CD4-positive, alpha-beta T cell treated with Interleukin-21 for 1 hour (primary cell): ENCODE measurements around the gene KNDC1.
"Not testable (repeated sequence)": the region's sequence is repeated elsewhere in the genome, so short reads cannot be mapped to it uniquely, and the experiment has no call there.

Source experiments
- DNase-seq: peaks from one replicate; pipeline ENCODE4 v3.0.0-alpha.2; 2020

The KNDC1 gene

GRCh38 chr10:133159950-133160825 is at the start of gene KNDC1:
KNDC1 (plus strand) TSS chr10:133160219; CDS start chr10:133160468, 249 bp downstream.
- peak; percentile 8 for DNase-seq

- DNase-seq, result no peak
Measured at GRCh38 chr10:133110609-133111275, 49.3 kb upstream of the KNDC1 start.

DNA sequence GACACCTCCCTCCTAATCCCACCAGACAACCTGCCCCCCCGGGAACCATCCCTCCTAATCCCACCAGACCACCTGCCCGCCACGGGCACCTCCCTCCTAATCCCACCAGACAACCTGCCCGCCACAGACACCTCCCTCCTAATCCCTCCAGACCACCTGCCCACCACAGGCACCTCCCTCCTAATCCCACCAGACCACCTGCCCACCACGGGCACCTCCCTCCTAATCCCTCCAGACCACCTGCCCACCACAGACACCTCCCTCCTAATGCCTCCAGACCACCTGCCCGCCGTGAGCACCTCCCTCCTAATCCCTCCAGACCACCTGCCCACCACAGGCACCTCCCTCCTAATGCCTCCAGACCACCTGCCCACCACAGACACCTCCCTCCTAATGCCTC is 48.4 kb upstream of the KNDC1 start:
- DNase-seq, result not testable (repeated sequence)

GRCh38 chr10:133113146-133113830 is 46.7 kb upstream of the KNDC1 start:
- no peak for DNase-seq

- DNase-seq, result no peak
Measured at GRCh38 chr10:133113847-133114246, 46.2 kb upstream of the KNDC1 start.

DNA sequence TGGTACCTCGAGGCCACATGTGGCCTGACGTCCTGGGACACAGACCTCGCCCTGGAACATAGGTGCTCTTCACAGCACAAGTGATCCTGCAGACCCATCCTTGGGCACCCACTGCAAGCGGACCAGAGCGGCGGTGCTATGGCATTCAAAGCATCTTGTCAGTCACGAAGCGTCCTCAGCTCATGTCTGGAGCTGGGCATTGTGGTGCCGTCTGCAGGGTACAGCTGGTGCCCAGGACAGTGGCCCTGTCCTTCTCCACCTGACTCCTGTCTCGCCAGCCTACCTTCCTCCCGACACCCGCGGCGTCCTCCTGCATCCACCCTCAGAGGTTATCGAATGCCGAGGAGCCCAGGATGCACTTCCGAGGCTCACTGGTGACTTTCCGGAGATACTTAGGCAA is 45.8 kb upstream of the KNDC1 start:
- DNase-seq, result no peak

DNA sequence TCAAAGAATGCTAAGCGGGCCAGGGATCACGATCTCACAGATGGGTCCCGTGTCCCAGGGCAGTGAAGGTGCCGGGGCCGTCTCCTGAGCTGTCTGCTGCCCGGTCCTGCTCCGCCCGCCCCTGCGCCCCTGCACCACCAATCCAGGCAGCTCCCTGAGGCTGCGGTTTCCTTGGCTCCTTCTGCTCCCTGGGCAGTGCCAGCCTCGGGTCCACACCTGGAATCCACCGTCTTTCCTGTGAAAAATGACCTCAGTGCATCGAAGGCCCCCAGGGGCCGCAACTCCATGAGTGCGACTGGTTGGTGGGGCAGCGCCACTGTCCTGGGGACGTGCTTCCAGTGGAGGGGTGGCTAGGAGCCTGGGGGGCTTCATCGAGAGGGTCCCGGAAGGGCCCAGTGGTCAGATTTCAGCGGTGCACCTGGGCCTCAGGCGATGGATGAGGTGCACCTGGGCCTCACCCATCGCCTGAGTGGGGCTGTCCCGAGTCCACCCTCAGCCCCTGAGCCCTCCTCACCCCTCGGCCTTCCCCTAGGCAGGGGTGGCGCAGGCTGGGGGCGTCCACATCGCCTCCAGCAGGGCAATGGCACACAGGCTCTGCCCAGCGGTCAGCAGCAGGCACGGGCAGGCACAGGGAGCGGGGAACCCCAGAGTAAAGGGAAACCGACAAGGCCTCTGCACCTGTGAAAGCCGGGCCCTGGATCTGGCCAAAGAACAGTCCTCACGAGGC is 45.1 kb upstream of the KNDC1 start:
- DNase-seq, result no peak

DNA sequence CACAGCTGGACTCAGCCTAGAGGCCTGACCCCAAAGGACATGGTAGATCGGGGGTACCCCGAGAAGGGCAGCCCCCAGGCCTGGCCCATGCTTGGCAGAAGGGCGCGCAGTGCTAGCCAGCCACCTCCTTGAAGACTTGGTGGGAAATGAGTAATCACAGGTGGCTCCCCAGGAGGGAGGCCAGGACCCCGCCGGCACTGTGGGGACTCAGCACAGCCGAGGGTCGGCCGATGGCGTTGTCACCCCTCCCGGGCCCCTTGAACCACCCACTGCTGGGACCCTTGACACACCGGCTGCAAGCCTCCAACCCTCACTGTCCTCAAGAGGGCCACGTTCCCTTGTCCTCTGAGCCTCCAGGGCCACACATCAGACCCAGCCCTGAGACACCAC is 44.6 kb upstream of the KNDC1 start:
- no peak for DNase-seq

DNA sequence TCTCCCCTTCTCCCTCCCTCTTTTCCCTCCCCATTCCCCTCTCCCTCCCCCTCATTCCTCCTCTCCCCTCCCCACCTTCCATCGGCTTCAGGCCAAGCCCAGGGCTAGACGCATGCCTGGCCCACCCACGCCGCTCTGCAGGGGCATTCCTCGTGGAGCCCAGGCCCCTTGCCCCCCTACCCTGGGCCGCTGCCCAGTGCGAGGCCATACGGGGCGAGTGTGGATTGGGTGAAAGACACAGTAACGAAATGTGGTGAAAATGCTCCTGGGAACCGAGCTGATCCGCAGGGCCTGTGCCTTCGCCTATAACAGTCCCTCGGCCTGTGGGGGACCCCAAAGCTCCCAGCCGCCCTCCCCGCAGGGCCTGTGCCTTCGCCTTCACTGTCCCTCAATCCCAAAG is 44.0 kb upstream of the KNDC1 start:
- DNase-seq, result no peak

DNA sequence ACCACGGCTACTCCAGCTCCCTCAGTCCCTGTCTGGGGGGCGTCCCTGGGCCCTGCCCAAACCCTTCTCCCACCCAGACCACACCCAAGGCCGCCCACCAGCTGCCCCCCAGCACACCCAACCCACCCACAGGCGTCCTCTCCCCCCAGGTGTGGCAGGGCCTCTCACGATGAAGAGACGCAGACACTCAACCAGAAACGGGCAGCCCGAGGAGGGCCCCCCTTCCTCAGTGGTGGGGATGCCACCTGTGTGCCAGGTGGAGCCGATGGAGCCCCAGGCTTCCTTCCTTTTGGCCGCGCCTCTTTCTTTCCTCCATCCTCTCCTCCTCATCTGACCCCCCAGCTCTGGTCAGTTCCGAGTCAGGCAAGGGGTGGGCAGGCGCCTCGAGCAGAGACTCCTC is 43.6 kb upstream of the KNDC1 start:
- DNase-seq, result no peak

- DNase-seq, result no peak
Measured at GRCh38 chr10:133117036-133117687, 42.9 kb upstream of the KNDC1 start.

GRCh38 chr10:133117688-133118071 is 42.3 kb upstream of the KNDC1 start:
- no peak for DNase-seq

GRCh38 chr10:133121479-133121878 is 38.5 kb upstream of the KNDC1 start:
- DNase-seq, result no peak

DNA sequence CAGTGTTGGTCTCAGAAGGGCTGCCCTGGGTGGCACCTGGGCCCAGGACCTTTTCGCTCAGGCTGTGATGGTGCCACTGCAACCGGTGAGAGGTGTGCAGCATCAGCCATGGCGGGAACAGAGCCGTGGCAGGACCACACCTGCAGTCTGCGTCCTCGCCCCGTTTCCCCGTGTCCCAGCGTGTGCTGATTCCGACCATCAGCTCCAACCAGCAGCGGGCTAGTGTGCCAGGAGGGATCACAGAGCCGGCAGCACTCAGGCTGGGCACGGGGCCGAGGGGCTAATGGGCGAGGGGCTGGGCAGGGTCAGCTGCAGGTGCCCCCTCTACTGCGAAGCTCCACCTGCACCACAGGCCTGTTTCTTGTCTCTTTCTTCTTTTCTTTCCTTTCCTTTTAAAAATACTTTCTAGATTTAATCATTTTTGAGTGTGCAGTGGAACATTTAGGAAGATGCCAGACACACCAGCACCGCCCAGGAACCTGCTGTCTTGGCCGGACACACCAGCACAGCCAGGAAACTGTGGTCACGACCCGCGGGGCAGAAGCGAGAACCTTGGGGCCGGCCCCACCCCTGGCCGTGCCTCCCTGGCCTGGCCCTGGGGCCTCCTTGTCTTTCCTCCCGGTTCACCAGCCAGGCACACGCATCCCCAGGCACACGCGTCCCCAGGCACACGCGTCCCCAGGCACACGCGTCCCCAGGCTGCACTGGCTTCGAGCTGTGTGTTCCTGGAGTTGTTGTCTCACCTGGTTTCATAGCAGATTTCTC is 37.7 kb upstream of the KNDC1 start:
- DNase-seq, result no peak

GRCh38 chr10:133123050-133123745 is 36.8 kb upstream of the KNDC1 start:
- no peak for DNase-seq

- DNase-seq, result no peak
Measured at GRCh38 chr10:133123746-133124356, 36.2 kb upstream of the KNDC1 start.

DNA sequence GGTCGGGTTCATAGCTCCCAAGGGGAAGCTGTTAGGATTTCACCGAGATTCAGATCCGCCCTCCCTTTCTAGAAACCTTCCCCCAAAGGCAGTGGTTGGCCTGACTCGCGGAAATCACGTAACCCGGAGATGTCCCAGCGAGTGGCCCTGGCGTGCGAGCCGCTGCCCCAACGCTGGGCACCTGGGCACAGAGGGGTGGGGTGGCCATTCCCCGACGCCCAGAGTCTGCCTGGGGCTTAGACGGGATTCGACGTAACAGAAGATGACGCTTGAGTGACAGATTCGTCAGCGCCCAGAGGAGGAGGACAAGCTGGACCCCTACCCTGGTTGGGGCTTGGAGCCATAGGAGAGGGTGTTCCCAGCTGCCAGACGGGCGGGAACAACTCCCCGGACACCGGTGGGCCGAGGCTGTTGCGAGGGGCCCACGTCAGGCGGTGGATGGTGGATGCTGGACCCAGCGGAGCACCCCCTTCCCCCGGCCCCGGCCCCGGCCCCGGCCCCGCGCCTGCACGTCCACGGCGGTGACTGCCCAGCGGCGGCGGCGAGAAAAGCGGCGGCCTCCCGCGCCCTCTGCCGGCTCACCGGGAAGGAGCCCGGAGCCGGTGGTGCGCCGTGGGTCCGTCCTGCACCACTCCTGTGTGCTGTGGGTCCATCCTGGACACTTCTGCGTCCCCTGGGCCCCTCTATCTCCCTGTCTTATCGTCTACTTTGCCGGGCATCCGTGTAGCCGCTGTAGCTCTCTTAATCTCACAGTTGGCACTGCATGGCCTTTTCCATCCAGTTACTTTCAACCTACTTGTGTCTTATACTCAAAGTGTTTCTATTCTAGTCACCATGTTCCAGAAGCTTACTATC is 35.4 kb upstream of the KNDC1 start:
- DNase-seq, result no peak

DNA sequence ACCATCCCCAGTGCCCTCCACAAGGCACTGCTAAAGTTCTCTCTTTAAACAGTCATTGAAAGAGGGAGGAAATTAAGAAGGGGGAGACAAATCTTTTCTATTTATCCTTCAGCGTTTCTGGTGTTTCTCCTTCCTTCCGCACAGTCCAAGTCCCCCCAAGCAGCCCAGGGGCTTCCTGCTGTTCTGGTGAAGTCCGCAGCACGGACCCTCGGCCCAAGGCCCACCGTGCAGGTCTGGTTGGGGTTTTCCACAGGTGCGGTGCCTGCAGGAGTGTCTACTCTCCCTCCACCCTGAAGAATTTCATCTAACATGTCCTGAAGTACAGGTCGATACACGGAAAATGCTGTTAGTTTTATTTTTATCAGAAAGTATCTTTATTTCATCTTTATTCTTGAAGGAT is 34.1 kb upstream of the KNDC1 start:
- DNase-seq, result no peak

DNA sequence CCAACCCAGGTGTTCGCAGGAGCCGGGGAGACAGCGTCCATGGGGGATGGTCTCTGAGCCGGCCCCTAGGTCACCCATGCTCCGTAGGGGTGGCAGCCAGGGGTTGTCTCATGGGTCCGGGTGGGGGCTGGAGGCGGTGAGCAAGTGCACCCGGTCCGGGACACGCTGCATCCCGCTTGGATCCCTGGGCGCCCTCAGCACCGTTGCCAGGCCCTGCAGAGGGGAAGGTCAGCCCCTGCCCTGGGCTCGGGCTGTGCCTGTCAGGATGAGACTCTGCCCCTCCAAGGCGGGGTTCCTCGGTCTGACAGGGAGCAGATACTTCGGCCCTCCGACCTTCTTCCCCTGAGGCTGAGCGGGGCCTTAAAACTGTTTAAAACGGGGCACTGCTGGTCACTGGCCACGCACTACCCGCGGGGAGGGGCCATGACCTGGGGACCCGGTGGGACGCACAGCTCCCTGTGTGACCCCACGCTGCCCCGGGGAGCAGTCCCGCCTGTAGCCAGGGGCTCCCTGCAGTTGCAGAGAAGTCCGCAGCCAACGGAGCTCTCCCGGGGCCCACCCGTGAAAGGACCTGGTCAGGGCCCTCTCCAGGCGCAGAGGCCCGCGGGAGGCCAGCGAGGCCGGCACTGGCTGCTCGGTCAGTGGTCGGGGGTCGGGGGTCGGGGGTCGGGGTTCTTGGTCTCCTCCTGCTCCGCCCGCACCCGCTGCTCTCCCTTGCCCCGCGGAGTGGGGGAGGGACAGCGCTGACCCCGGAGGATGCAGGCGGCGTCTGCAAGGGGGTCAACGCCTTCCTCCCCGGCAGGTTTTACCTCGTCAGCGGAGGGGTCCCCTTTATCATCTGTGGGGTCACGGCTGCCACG is 33.4 kb upstream of the KNDC1 start:
- no peak for DNase-seq
